ENCODE measurements around the gene METTL16. TPM values are rescaled to one million over a fixed set of nuclear protein-coding genes. Genes with fewer than 3 reads are reported as not detected.

Gene METTL16
- total RNA-seq, 2 donors from 2014 or later = 46.6 to 47.9 TPM

DNA sequence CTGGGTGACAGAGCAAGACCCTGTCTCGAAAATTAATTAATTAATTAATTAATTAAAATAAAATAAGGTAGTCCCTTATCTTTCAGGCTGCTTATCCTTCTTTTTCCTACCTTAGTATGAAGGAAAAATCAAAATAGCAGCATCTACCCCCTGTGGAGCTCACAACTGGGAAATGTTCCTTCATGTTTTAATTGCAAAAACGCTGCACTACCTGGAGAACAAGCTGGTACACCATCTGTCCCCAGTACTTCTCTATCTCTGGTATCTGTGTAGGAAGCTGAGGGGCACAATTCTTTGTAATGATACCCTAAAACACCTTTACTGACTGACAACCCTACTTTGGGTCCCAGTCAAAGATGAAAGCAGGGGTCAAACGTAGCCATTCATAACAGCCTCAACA, 55.7 kb downstream of the METTL16 start:
- 92% methylated on average over 3 of the region's 3 CpGs for WGBS

DNA sequence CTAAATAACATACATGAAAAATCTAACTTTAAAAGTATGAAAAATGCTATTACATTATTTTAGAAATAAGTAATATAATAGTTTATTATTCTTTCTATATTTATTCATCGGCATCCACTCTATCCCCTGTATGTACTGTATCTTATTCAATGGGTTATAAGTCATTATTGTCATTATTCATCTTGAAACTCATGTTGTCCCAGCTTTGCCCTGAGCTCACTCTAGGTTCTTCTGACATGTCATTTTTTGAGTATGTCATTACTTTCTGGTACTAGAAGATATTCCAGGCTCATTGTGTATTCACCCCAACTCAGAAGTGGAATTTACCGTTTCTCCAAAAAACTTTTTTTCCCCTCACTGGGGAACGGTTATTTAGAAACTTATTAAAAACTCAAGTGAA, 57.8 kb downstream of the METTL16 start:
- Histone ChIP-seq H3K27me3 (replicated peaks; ENCODE audit: insufficient read depth) (no peaks in the 10 kb centered on the region), H3K4me1 (replicated peaks) (no peaks in the 10 kb centered on the region), H3K36me3 (no peaks in the 10 kb centered on the region), H3K27ac (no peak overlapping the region), H3K9me3 (no peaks in the 10 kb centered on the region), H3K4me3 (no peak overlapping the region)
- intact Hi-C loops (cut with DNase I) = no loop called here
- 94% methylated on average over 3 of the region's 3 CpGs for WGBS
- no peak for DNase-seq (ENCODE audit: low spot score)
- TF ChIP-seq POLR2A (IDR thresholded peaks at IDR 0.05) (no peak), POLR2AphosphoS5 (IDR thresholded peaks at IDR 0.05) (no peak)
- TF ChIP-seq, protein P1, sequence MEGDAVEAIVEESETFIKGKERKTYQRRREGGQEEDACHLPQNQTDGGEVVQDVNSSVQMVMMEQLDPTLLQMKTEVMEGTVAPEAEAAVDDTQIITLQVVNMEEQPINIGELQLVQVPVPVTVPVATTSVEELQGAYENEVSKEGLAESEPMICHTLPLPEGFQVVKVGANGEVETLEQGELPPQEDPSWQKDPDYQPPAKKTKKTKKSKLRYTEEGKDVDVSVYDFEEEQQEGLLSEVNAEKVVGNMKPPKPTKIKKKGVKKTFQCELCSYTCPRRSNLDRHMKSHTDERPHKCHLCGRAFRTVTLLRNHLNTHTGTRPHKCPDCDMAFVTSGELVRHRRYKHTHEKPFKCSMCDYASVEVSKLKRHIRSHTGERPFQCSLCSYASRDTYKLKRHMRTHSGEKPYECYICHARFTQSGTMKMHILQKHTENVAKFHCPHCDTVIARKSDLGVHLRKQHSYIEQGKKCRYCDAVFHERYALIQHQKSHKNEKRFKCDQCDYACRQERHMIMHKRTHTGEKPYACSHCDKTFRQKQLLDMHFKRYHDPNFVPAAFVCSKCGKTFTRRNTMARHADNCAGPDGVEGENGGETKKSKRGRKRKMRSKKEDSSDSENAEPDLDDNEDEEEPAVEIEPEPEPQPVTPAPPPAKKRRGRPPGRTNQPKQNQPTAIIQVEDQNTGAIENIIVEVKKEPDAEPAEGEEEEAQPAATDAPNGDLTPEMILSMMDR (IDR thresholded peaks at IDR 0.05) = no peak

More for the DNA sequence above, 55.7 kb downstream of the METTL16 start:
- H3K27ac ChIP-seq = no peak overlapping the region
- no peaks in the 10 kb centered on the region for H3K4me1 ChIP-seq (replicated peaks)
- H3K4me3 ChIP-seq = no peak overlapping the region
- H3K36me3 ChIP-seq = no peaks in the 10 kb centered on the region
- H3K9me3 ChIP-seq = no peaks in the 10 kb centered on the region
- intact Hi-C loops (cut with DNase I) = no loop called here
- no peaks in the 10 kb centered on the region for H3K27me3 ChIP-seq (replicated peaks; ENCODE audit: insufficient read depth)
- DNase-seq (ENCODE audit: low spot score) = no peak
- TF ChIP-seq POLR2A (IDR thresholded peaks at IDR 0.05) (no peak), POLR2AphosphoS5 (IDR thresholded peaks at IDR 0.05) (no peak)
- TF ChIP-seq, protein P1 (IDR thresholded peaks at IDR 0.05) = no peak

GRCh38 chr17:2453325-2453724, 58.4 kb downstream of the METTL16 start:
- Histone ChIP-seq H3K9me3 (no peaks in the 10 kb centered on the region), H3K4me1 (replicated peaks) (no peaks in the 10 kb centered on the region), H3K36me3 (no peaks in the 10 kb centered on the region), H3K27ac (no peak overlapping the region), H3K4me3 (no peak overlapping the region), H3K27me3 (replicated peaks; ENCODE audit: insufficient read depth) (no peaks in the 10 kb centered on the region)
- intact Hi-C loops (cut with DNase I) = no loop called here
- WGBS = 74% methylated on average over 6 of the region's 6 CpGs
- TF ChIP-seq POLR2AphosphoS5 (IDR thresholded peaks at IDR 0.05) = no peak
- TF ChIP-seq, protein P1 (IDR thresholded peaks at IDR 0.05) = no peak
- no peak for TF ChIP-seq POLR2A (IDR thresholded peaks at IDR 0.05)
- DNase-seq (ENCODE audit: low spot score) = no peak

DNA sequence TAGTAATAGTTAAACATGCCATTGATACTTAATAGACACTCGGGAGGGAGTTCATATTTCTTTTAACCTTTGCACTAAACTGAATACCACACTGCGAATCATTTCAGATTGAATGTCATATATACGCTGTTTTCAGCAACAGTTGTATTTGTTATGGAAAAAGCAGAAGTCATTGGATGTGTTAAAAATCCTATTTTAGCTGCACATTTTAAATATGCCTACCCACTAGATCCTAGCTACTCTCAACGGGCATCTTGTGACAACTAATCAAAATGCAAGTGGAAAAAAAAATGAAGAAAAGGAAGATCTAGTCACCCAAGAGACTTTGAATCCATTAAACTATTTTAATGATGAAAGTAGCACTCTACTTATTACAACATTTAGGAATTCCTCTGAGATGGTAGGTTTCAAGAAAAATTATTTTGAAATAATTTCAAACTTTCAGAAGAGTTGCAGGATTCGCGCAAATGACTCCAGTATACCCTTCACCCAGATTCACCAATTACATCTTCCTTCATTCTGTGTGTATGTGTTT, 59.4 kb downstream of the METTL16 start:
- no peak for DNase-seq (ENCODE audit: low spot score)
- no peak overlapping the region for H3K4me3 ChIP-seq
- H3K36me3 ChIP-seq = no peaks in the 10 kb centered on the region
- no peak overlapping the region for H3K27ac ChIP-seq
- H3K9me3 ChIP-seq = no peaks in the 10 kb centered on the region
- intact Hi-C loops (cut with DNase I) = no loop called here
- TF ChIP-seq, protein P1 (IDR thresholded peaks at IDR 0.05) = no peak
- no peak for TF ChIP-seq POLR2A (IDR thresholded peaks at IDR 0.05)
- TF ChIP-seq POLR2AphosphoS5 (IDR thresholded peaks at IDR 0.05) = no peak
- WGBS = 83% methylated on average over 6 of the region's 6 CpGs
- H3K27me3 ChIP-seq (replicated peaks; ENCODE audit: insufficient read depth) = no peaks in the 10 kb centered on the region
- no peaks in the 10 kb centered on the region for H3K4me1 ChIP-seq (replicated peaks)

DNA sequence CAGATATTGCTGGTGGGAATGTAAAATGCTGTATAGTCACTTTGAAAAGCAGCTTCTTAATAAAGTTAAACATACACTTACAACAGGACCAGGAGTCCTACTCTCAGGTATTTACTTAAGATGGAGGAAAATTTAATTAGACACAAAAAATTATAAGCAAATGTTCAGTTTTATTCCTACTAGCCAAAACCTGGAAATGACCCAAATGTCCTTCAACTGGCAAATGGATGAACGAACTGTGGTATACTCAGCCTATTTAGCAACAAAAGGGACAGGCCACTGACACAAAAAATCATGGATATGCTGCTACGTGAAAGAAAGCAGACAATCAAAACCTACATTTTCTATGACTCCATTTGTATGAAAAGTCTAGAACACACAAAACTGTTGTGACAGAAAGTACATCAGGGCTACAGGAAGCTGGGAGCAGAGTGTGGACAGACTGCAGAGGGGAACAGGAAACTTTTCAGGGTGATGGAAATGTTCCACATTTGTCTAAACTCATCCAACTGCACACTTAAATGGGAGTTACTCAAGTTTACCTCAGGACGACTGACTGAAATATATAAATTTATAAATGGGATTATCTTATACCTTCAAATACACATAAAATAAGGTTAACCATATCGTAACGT, 61.6 kb downstream of the METTL16 start:
- DNase-seq (ENCODE audit: low spot score) = no peak
- H3K9me3 ChIP-seq = no peaks in the 10 kb centered on the region
- H3K27ac ChIP-seq = no peak overlapping the region
- H3K4me1 ChIP-seq (replicated peaks) = no peaks in the 10 kb centered on the region
- WGBS = 72% methylated on average over 5 of the region's 5 CpGs
- TF ChIP-seq, protein P1 (IDR thresholded peaks at IDR 0.05) = no peak
- TF ChIP-seq POLR2A (IDR thresholded peaks at IDR 0.05) (no peak), POLR2AphosphoS5 (IDR thresholded peaks at IDR 0.05) (no peak)
- no peak overlapping the region for H3K4me3 ChIP-seq
- intact Hi-C loops (cut with DNase I) = no loop called here
- no peaks in the 10 kb centered on the region for H3K36me3 ChIP-seq
- no peaks in the 10 kb centered on the region for H3K27me3 ChIP-seq (replicated peaks; ENCODE audit: insufficient read depth)

Measured in prostate gland (tissue), 2 donors.